Hepatocyte (in vitro differentiated cells): Measurements from ENCODE around the gene UBR2. TPM values are rescaled to one million over a fixed set of nuclear protein-coding genes. Genes with fewer than 3 reads are reported as not detected.
A peak's percentile ranks its signal among the peaks of the same experiment; 100 is the strongest.

ENCODE experiments used
- DNase-seq: peaks from one replicate; pipeline ENCODE4 v3.0.0-alpha.2; 2016; ENCODE audit warnings: low spot score
- H2AFZ ChIP-seq: fragments of 200-600 bp; sonication (generic); 2 replicates; pipeline ENCODE4 v1.6.0; 2016; ENCODE audit warnings: antibody characterized with exemption, mild to moderate bottlenecking
- H3K27ac ChIP-seq: fragments of 200-600 bp; sonication (generic); 2 replicates; pipeline ENCODE4 v1.5.1; 2016; ENCODE audit warnings: mild to moderate bottlenecking
- H3K27me3 ChIP-seq: fragments of 200-600 bp; sonication (generic); 2 replicates; pipeline ENCODE4 v1.6.1; 2016
- H3K36me3 ChIP-seq: fragments of 200-600 bp; sonication (generic); replicated peaks from 2 replicates; pipeline ENCODE4 v1.5.1; 2016; ENCODE audit warnings: low read depth; ENCODE audit not compliant: insufficient read depth
- H3K4me1 ChIP-seq: fragments of 200-600 bp; sonication (generic); 2 replicates; pipeline ENCODE4 v1.5.1; 2016; ENCODE audit warnings: mild to moderate bottlenecking, moderate library complexity; ENCODE audit not compliant: insufficient read depth
- H3K4me2 ChIP-seq: fragments of 200-600 bp; sonication (generic); 2 replicates; pipeline ENCODE4 v1.6.0; 2016
- H3K4me3 ChIP-seq: fragments of 200-600 bp; sonication (generic); 2 replicates; pipeline ENCODE4 v1.5.1; 2016; ENCODE audit warnings: mild to moderate bottlenecking
- H3K79me2 ChIP-seq: fragments of 200-600 bp; sonication (generic); 2 replicates; pipeline ENCODE4 v1.6.0; 2017; ENCODE audit warnings: mild to moderate bottlenecking
- H3K9me2 ChIP-seq: fragments of 200-600 bp; sonication (generic); replicated peaks from 2 replicates; pipeline ENCODE4 v1.6.0; 2017; ENCODE audit warnings: mild to moderate bottlenecking; ENCODE audit not compliant: insufficient read depth
- H3K9me3 ChIP-seq: fragments of 200-600 bp; sonication (generic); 2 replicates; pipeline ENCODE4 v1.5.1; 2016; ENCODE audit warnings: low read depth, mild to moderate bottlenecking
- H4K20me1 ChIP-seq: fragments of 200-600 bp; sonication (generic); 2 replicates; pipeline ENCODE4 v1.6.0; 2016; ENCODE audit warnings: mild to moderate bottlenecking; ENCODE audit not compliant: insufficient read depth, poor library complexity, severe bottlenecking
- EZH2 ChIP-seq: fragments of 200-600 bp; sonication (generic); IDR thresholded peaks from 2 replicates; pipeline ENCODE4 v1.6.1; 2016; ENCODE audit warnings: antibody characterized with exemption, mild to moderate bottlenecking, borderline replicate concordance
- EZH2phosphoT487 ChIP-seq: fragments of 200-600 bp; sonication (generic); IDR thresholded peaks from one replicate; pipeline ENCODE4 v1.6.1; 2018; ENCODE audit warnings: antibody characterized with exemption, mild to moderate bottlenecking, low read depth, moderate library complexity; ENCODE audit not compliant: unreplicated experiment, severe bottlenecking
- WGBS: methylation state at CpG from one replicate; pipeline ENCODE4 v1.1.6; 2016; ENCODE audit warnings: low lambda C conversion rate; ENCODE audit errors: missing lambda C conversion rate; 5-methylcytosine and 5-hydroxymethylcytosine counted together
- polyA plus RNA-seq: library from polyadenylated mRNA; unstranded; fragments of >200 nt; fragmentation: Nextera tagmentation; extraction: Ambion mirVana; gene quantifications from 2 replicates; pipeline ENCODE4 v1.2.1, GENCODE V29; 2016
- total RNA-seq: library from RNA; depleted of rRNA; stranded (reverse); fragments of >200 nt; gene quantifications from 2 replicates; pipeline ENCODE4 v1.2.3, GENCODE V29; 2014
- TF ChIP-seq, protein P1 (sequence below): fragments of 200-600 bp; sonication (generic); IDR thresholded peaks from 2 replicates; pipeline ENCODE4 v1.5.1; 2016; ENCODE audit warnings: antibody characterized with exemption, mild to moderate bottlenecking; ENCODE audit not compliant: poor library complexity

The UBR2 gene
- total and polyA plus RNA-seq, 2 experiments from 2014 or later = 8.1 to 24.4 TPM

DNA sequence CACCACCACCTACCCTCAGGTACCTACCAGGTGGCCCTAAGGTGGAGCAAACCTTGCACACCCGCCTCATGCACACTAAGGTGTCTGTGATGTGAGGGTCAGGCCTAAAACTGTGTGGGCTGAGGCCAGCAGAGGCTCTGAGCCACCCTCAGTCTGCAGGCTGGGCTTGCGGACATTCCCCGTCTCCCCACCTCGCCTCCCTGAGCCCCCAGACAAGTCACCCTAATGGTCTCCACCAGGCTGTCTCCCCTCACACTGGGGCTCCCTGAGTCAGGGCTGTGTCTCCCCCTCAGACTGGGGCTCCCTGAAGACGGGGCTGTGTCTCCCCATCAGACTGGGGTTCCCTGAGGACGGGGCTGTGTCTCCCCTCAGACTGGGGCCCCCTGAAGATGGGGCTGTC lies 146.0 kb downstream of the UBR2 start:
- no peaks in the 10 kb centered on the region for H3K36me3 ChIP-seq
- no peak overlapping the region for H3K27ac ChIP-seq
- no peaks in the 10 kb centered on the region for H3K27me3 ChIP-seq
- no peaks in the 10 kb centered on the region for H3K9me3 ChIP-seq
- no peak overlapping the region for H2AFZ ChIP-seq
- WGBS = 96% methylated on average over 6 of the region's 6 CpGs
- no peak for DNase-seq
- H4K20me1 ChIP-seq = no peaks in the 10 kb centered on the region
- no peak overlapping the region for H3K4me3 ChIP-seq
- no peak for TF ChIP-seq EZH2phosphoT487
- TF ChIP-seq, protein P1, sequence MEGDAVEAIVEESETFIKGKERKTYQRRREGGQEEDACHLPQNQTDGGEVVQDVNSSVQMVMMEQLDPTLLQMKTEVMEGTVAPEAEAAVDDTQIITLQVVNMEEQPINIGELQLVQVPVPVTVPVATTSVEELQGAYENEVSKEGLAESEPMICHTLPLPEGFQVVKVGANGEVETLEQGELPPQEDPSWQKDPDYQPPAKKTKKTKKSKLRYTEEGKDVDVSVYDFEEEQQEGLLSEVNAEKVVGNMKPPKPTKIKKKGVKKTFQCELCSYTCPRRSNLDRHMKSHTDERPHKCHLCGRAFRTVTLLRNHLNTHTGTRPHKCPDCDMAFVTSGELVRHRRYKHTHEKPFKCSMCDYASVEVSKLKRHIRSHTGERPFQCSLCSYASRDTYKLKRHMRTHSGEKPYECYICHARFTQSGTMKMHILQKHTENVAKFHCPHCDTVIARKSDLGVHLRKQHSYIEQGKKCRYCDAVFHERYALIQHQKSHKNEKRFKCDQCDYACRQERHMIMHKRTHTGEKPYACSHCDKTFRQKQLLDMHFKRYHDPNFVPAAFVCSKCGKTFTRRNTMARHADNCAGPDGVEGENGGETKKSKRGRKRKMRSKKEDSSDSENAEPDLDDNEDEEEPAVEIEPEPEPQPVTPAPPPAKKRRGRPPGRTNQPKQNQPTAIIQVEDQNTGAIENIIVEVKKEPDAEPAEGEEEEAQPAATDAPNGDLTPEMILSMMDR = no peak
- no peak for TF ChIP-seq EZH2
- H3K79me2 ChIP-seq = no peaks in the 10 kb centered on the region
- H3K9me2 ChIP-seq = no peaks in the 10 kb centered on the region
- peaks cover 2% of the 10 kb centered on the region for H3K4me1 ChIP-seq
- H3K4me2 ChIP-seq = no peak overlapping the region

DNA sequence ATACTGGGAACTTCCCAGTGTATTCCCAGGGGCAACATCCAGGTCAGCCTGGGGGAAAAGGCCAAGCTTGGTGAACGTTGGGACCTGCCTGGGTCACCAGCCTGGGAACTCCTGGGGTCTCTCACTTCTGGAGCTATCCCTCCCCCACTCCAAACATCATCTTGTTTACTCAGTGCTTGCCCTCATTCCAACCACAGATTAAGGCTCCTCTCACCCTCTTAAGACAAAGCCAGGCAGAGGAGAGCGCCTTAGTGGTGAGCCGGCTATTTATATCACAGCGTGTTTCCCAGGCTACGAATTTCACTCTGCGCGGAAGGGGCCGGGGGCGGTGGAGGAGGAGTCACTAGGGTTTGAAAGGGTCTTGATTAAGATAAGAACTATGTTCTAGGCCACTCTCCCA lies 146.5 kb downstream of the UBR2 start:
- no peaks in the 10 kb centered on the region for H3K9me2 ChIP-seq
- no peak overlapping the region for H2AFZ ChIP-seq
- no peaks in the 10 kb centered on the region for H3K27me3 ChIP-seq
- TF ChIP-seq EZH2 (no peak), EZH2phosphoT487 (no peak)
- TF ChIP-seq, protein P1 = no peak
- H3K79me2 ChIP-seq = no peaks in the 10 kb centered on the region
- H3K4me2 ChIP-seq = no peak overlapping the region
- H3K27ac ChIP-seq = no peak overlapping the region
- no peaks in the 10 kb centered on the region for H3K9me3 ChIP-seq
- no peak overlapping the region for H3K4me3 ChIP-seq
- H4K20me1 ChIP-seq = no peaks in the 10 kb centered on the region
- H3K4me1 ChIP-seq = peaks cover 2% of the 10 kb centered on the region
- H3K36me3 ChIP-seq = no peaks in the 10 kb centered on the region
- 20% methylated on average over 9 of the region's 9 CpGs for WGBS
- DNase-seq = peak; percentile 31

DNA sequence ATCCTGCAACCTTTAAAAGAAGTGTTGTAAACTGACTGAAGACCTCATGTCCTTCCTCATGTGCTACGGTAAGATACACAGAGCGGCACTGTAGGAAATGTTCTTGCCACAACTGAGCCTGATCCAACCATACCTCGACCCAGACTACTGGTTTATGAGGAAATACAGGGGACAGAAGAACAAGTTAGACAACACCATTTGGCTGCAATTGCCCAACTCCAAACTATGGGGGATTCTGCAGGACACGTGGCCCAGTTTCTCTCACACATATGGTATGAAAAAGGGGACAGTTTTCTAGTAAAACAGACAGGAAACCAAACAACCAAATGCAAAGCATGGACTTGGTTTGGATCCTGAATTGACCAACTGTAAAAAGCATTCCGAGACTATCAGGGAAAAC lies 148.1 kb downstream of the UBR2 start:
- Histone ChIP-seq H3K79me2 (no peaks in the 10 kb centered on the region), H3K27ac (no peak overlapping the region), H3K9me2 (no peaks in the 10 kb centered on the region), H3K4me1 (peaks cover 2% of the 10 kb centered on the region), H3K9me3 (no peaks in the 10 kb centered on the region), H2AFZ (no peak overlapping the region), H4K20me1 (no peaks in the 10 kb centered on the region), H3K27me3 (no peaks in the 10 kb centered on the region), H3K36me3 (no peaks in the 10 kb centered on the region), H3K4me2 (no peak overlapping the region), H3K4me3 (no peak overlapping the region)
- 92% methylated on average over 5 of the region's 5 CpGs for WGBS
- TF ChIP-seq EZH2phosphoT487 (no peak), EZH2 (no peak)
- TF ChIP-seq, protein P1 = no peak
- DNase-seq = no peak
